OCI-LY1 (cell line): ENCODE measurements around the gene SLCO2A1.

Source experiments
- CTCF ChIP-seq: fragments of 200-600 bp; sonication (generic), shearing (Covaris generic); IDR thresholded peaks from 2 replicates; pipeline ENCODE4 v1.5.1; 2017; ENCODE audit warnings: mild to moderate bottlenecking, antibody characterized with exemption, low read length, moderate library complexity, mixed read lengths
- EZH2 ChIP-seq: fragments of 200-600 bp; sonication (generic), shearing (Covaris generic); IDR thresholded peaks from 2 replicates; pipeline ENCODE4 v1.8.0; 2017; ENCODE audit warnings: borderline replicate concordance, mixed run types, mild to moderate bottlenecking, antibody characterized with exemption, low read length, moderate library complexity, mixed read lengths

GRCh38 chr3:133931084-133931483 is 98.6 kb downstream of the SLCO2A1 start:
- TF ChIP-seq EZH2: no peak
- no peak for TF ChIP-seq CTCF
